OCI-LY7 (cell line): Measurements from ENCODE around the gene ZNF619.

Source experiments
- CTCF ChIP-seq: fragments of 200-600 bp; sonication (generic); conservative IDR thresholded peaks from 2 replicates; pipeline ENCODE4 v1.5.1; 2014; ENCODE audit warnings: mild to moderate bottlenecking, antibody characterized with exemption, low read length, moderate library complexity, mixed read lengths
- EZH2phosphoT487 ChIP-seq: fragments of 200-600 bp; sonication (generic); IDR thresholded peaks from 2 replicates; pipeline ENCODE4 v1.6.1; 2018; ENCODE audit warnings: low read depth, borderline replicate concordance, mild to moderate bottlenecking, mixed run types, antibody characterized with exemption, low read length, moderate library complexity, mixed read lengths

DNA sequence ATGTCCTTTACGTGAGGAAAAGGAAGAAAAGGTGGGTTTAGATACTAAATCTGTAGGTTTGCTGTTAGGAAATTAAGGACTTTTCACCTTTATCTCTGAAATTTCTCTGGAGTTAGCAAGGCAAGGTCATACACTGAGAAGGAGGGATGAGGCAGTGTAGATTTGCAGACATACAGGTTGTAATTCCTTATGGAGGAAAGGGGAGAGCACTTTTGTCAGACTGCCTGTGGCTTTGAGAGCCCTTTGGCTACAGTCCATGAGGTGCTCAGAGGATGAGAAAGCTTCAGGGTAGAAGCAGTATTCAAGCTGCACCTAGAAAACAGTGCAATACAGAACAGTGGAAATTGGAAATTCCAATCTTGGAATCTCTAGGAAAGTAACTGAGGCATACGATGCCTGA is 11.5 kb upstream of the ZNF619 start:
- no peak for TF ChIP-seq CTCF
- TF ChIP-seq EZH2phosphoT487 = no peak
